BLaER1 treated with 17β-estradiol and CSF1 and Interleukin-3, amounts not matched to agents 10 nM and 100 nM (cell line): ENCODE measurements around the gene TMEM140.

Experiments
- H3K27ac ChIP-seq, 11 experiments: shearing (Covaris generic); formaldehyde crosslinking; 2 replicates each; pipeline ENCODE4 v1.8.1; 2022
- H3K27me3 ChIP-seq, 11 experiments: shearing (Covaris generic); formaldehyde crosslinking; 2 replicates each; pipeline ENCODE4 v1.8.1; 2022
- H3K36me3 ChIP-seq, 11 experiments: shearing (Covaris generic); formaldehyde crosslinking; 2 replicates each; pipeline ENCODE4 v1.8.1; 2022
- H3K4me1 ChIP-seq, 10 experiments: shearing (Covaris generic); formaldehyde crosslinking; 2 replicates each; pipeline ENCODE4 v1.8.1; 2022
- H3K4me2 ChIP-seq, 11 experiments: shearing (Covaris generic); formaldehyde crosslinking; 2 replicates each; pipeline ENCODE4 v1.8.1; 2022
- H3K4me3 ChIP-seq, 10 experiments: shearing (Covaris generic); formaldehyde crosslinking; 2 replicates each; pipeline ENCODE4 v1.8.1; 2022
- H3K9ac ChIP-seq, 11 experiments: shearing (Covaris generic); formaldehyde crosslinking; 2 replicates each; pipeline ENCODE4 v1.8.1; 2022
- H3K9me3 ChIP-seq, 11 experiments: shearing (Covaris generic); formaldehyde crosslinking; replicated peaks in 1 of 11; 2 replicates each; pipeline ENCODE4 v1.8.1; 2022
- H4K20me1 ChIP-seq, 11 experiments: shearing (Covaris generic); formaldehyde crosslinking; 2 replicates each; pipeline ENCODE4 v1.8.1; 2022
- Cebpa-rat ChIP-seq, 11 experiments: shearing (Covaris generic); IDR thresholded peaks; 2 replicates each; pipeline ENCODE4 v1.8.1; 2022

Gene TMEM140

GRCh38 chr7:135197906-135198655 is 50.2 kb downstream of the TMEM140 start:
- peaks cover 51 to 100% (median 73%) of the 10 kb centered on the region in 11 experiments for H3K36me3 ChIP-seq
- H3K9me3 ChIP-seq, result no peaks in the 10 kb centered on the region
- no peak for TF ChIP-seq Cebpa-rat (IDR thresholded peaks at IDR 0.05)

GRCh38 chr7:135199439-135199838 is 51.6 kb downstream of the TMEM140 start:
- H3K36me3 ChIP-seq, result peaks cover 60 to 100% (median 78%) of the 10 kb centered on the region in 11 experiments
- no peaks in the 10 kb centered on the region for H3K9me3 ChIP-seq

More at GRCh38 chr7:135197906-135198655, 50.2 kb downstream of the TMEM140 start:
- H3K9ac ChIP-seq, result no peak overlapping the region
- no peak overlapping the region for H3K4me3 ChIP-seq
- H3K27me3 ChIP-seq, result no peaks in the 10 kb centered on the region
- no peak overlapping the region for H3K27ac ChIP-seq
- peaks cover 22 to 56% (median 44%) of the 10 kb centered on the region in 10 experiments for H3K4me1 ChIP-seq
- no peak overlapping the region for H3K4me2 ChIP-seq
- H4K20me1 ChIP-seq, result peaks cover 0 to 99% (median 0%) of the 10 kb centered on the region in 11 experiments; a peak in 2 of 22 replicates

GRCh38 chr7:135200821-135201331 is 53.0 kb downstream of the TMEM140 start:
- Histone ChIP-seq H3K27ac (no peak overlapping the region), H3K9me3 (no peaks in the 10 kb centered on the region), H4K20me1 (peaks cover 0 to 86% (median 0%) of the 10 kb centered on the region in 11 experiments; a peak in 2 of 22 replicates), H3K9ac (no peak overlapping the region), H3K4me1 (peaks cover 29 to 56% (median 43%) of the 10 kb centered on the region in 10 experiments), H3K36me3 (peaks cover 57 to 95% (median 75%) of the 10 kb centered on the region in 11 experiments), H3K4me3 (no peak overlapping the region), H3K27me3 (no peaks in the 10 kb centered on the region), H3K4me2 (no peak overlapping the region)
- no peak for TF ChIP-seq Cebpa-rat (IDR thresholded peaks at IDR 0.05)

More at GRCh38 chr7:135199439-135199838, 51.6 kb downstream of the TMEM140 start:
- no peak overlapping the region for H3K27ac ChIP-seq
- no peak overlapping the region for H3K4me2 ChIP-seq
- H3K4me3 ChIP-seq, result no peak overlapping the region
- H3K4me1 ChIP-seq, result peaks cover 26 to 56% (median 44%) of the 10 kb centered on the region in 10 experiments
- TF ChIP-seq Cebpa-rat (IDR thresholded peaks at IDR 0.05), result no peak
- H3K9ac ChIP-seq, result no peak overlapping the region
- peaks cover 0 to 94% (median 0%) of the 10 kb centered on the region in 11 experiments; a peak in 2 of 22 replicates for H4K20me1 ChIP-seq
- H3K27me3 ChIP-seq, result no peaks in the 10 kb centered on the region

- peaks cover 52 to 91% (median 70%) of the 10 kb centered on the region in 11 experiments for H3K36me3 ChIP-seq
- H3K4me2 ChIP-seq, result no peak overlapping the region
- H3K9ac ChIP-seq, result no peak overlapping the region
- no peaks in the 10 kb centered on the region for H3K27me3 ChIP-seq
- no peak overlapping the region for H3K4me3 ChIP-seq
- no peak for TF ChIP-seq Cebpa-rat (IDR thresholded peaks at IDR 0.05)
- peaks cover 33 to 56% (median 43%) of the 10 kb centered on the region in 10 experiments for H3K4me1 ChIP-seq
- H3K9me3 ChIP-seq, result no peaks in the 10 kb centered on the region
- peaks cover 0 to 81% (median 0%) of the 10 kb centered on the region in 11 experiments; a peak in 2 of 22 replicates for H4K20me1 ChIP-seq
- H3K27ac ChIP-seq, result no peak overlapping the region
These were observed 53.5 kb downstream of the TMEM140 start for GRCh38 chr7:135201350-135201749.

- Histone ChIP-seq H3K9ac (no peak overlapping the region), H3K36me3 (peaks cover 26 to 61% (median 41%) of the 10 kb centered on the region in 11 experiments), H3K4me3 (no peak overlapping the region), H3K27me3 (no peaks in the 10 kb centered on the region), H3K4me1 (peaks cover 63 to 79% (median 72%) of the 10 kb centered on the region in 10 experiments), H3K9me3 (no peaks in the 10 kb centered on the region), H3K27ac (peak overlapping the region in 1 of 11 experiments; percentile 14; a peak in 1 of 22 replicates), H3K4me2 (peak overlapping the region in 7 of 11 experiments; percentile 69 to 99 (median 76); a peak in 10 of 22 replicates), H4K20me1 (peaks cover 0 to 51% (median 0%) of the 10 kb centered on the region in 11 experiments; a peak in 3 of 22 replicates)
- no peak for TF ChIP-seq Cebpa-rat (IDR thresholded peaks at IDR 0.05)
These were observed 56.5 kb downstream of the TMEM140 start for GRCh38 chr7:135204341-135204749.

- H3K27me3 ChIP-seq, result no peaks in the 10 kb centered on the region
- H3K4me3 ChIP-seq, result peak overlapping the region in 3 of 10 experiments; percentile 5 to 18 (median 13); a peak in 2 of 20 replicates
- peaks cover 0 to 46% (median 0%) of the 10 kb centered on the region in 11 experiments; a peak in 3 of 22 replicates for H4K20me1 ChIP-seq
- peak overlapping the region in 1 of 11 experiments; percentile 27; a peak in 2 of 22 replicates for H3K9ac ChIP-seq
- peak overlapping the region in 5 of 11 experiments; percentile 49 to 63 (median 62); a peak in 7 of 22 replicates for H3K27ac ChIP-seq
- H3K4me1 ChIP-seq, result peaks cover 69 to 84% (median 77%) of the 10 kb centered on the region in 10 experiments
- TF ChIP-seq Cebpa-rat (IDR thresholded peaks at IDR 0.05), result no peak
- peaks cover 22 to 55% (median 36%) of the 10 kb centered on the region in 11 experiments for H3K36me3 ChIP-seq
- peak overlapping the region; percentile 65 to 99 (median 76) for H3K4me2 ChIP-seq
- H3K9me3 ChIP-seq, result no peaks in the 10 kb centered on the region
These were observed 57.0 kb downstream of the TMEM140 start for GRCh38 chr7:135204876-135205275.

- Histone ChIP-seq H3K9ac (peak overlapping the region; percentile 1 to 58 (median 40); a peak in 18 of 22 replicates), H3K27ac (peak overlapping the region in 10 of 11 experiments; percentile 30 to 63 (median 56); a peak in 20 of 22 replicates), H3K4me1 (peaks cover 76 to 94% (median 87%) of the 10 kb centered on the region in 10 experiments), H3K27me3 (no peaks in the 10 kb centered on the region), H3K4me3 (peak overlapping the region in 2 of 10 experiments; percentile 16 to 18; a peak in 1 of 20 replicates), H3K9me3 (no peaks in the 10 kb centered on the region), H3K4me2 (peak overlapping the region; percentile 65 to 99 (median 76)), H3K36me3 (peaks cover 13 to 46% (median 27%) of the 10 kb centered on the region in 11 experiments; a peak in 21 of 22 replicates), H4K20me1 (peaks cover 0 to 36% (median 0%) of the 10 kb centered on the region in 11 experiments; a peak in 3 of 22 replicates)
- TF ChIP-seq Cebpa-rat (IDR thresholded peaks at IDR 0.05), result no peak; a peak in 1 of 22 replicates
These were observed 58.0 kb downstream of the TMEM140 start for GRCh38 chr7:135205850-135206249.

- Histone ChIP-seq H3K9ac (peak overlapping the region in 6 of 11 experiments; percentile 2 to 47 (median 25); a peak in 3 of 22 replicates), H3K4me2 (peak overlapping the region; percentile 55 to 99 (median 90)), H3K36me3 (peaks cover 1 to 34% (median 16%) of the 10 kb centered on the region in 11 experiments; a peak in 17 of 22 replicates), H3K9me3 (no peaks in the 10 kb centered on the region), H3K27ac (peak overlapping the region in 5 of 11 experiments; percentile 4 to 85 (median 29); a peak in 3 of 22 replicates), H3K27me3 (no peaks in the 10 kb centered on the region), H3K4me1 (peaks cover 76 to 92% (median 88%) of the 10 kb centered on the region in 10 experiments), H3K4me3 (no peak overlapping the region), H4K20me1 (peaks cover 0 to 25% (median 0%) of the 10 kb centered on the region in 11 experiments; a peak in 3 of 22 replicates)
- TF ChIP-seq Cebpa-rat (IDR thresholded peaks at IDR 0.05), result no peak
These were observed 59.1 kb downstream of the TMEM140 start for GRCh38 chr7:135206941-135207391.
